Neural cell (in vitro differentiated cells): ENCODE data around the gene CCDC24. TPM values are rescaled to one million over a fixed set of nuclear protein-coding genes. Genes with fewer than 3 reads are reported as not detected.

Experiments
- H2AFZ ChIP-seq: fragments of 200-600, 300-800 bp; sonication (generic), shearing (Covaris generic); 2 replicates; pipeline ENCODE4 v1.6.0; 2014; ENCODE audit warnings: low read depth, mild to moderate bottlenecking, antibody characterized with exemption, low read length, moderate library complexity
- H3F3A ChIP-seq: fragments of 200-600 bp; shearing (Covaris generic); 2 replicates; pipeline ENCODE4 v1.6.1; 2016; ENCODE audit warnings: mild to moderate bottlenecking, moderate library complexity, mixed read lengths, antibody characterized with exemption, low read length; ENCODE audit not compliant: insufficient read depth, poor library complexity, severe bottlenecking
- H3K27ac ChIP-seq: fragments of 200-600, 300-800 bp; sonication (generic), shearing (Covaris generic); 2 replicates; pipeline ENCODE4 v1.5.1; 2014; ENCODE audit warnings: mild to moderate bottlenecking, low read length, moderate library complexity
- H3K27me3 ChIP-seq: fragments of 300-800, 200-600 bp; sonication (generic), shearing (Covaris generic); 2 replicates; pipeline ENCODE4 v1.6.0; 2014; ENCODE audit warnings: mild to moderate bottlenecking, low read depth, low read length, moderate library complexity; ENCODE audit not compliant: insufficient read depth
- H3K36me3 ChIP-seq: fragments of 300-800, 200-600 bp; sonication (generic), shearing (Covaris generic); 2 replicates; pipeline ENCODE4 v1.5.1; 2014; ENCODE audit warnings: mild to moderate bottlenecking, antibody characterized with exemption, low read length, moderate library complexity; ENCODE audit not compliant: insufficient read depth
- H3K4me2 ChIP-seq: fragments of 300-800, 200-600 bp; sonication (generic), shearing (Covaris generic); 2 replicates; pipeline ENCODE4 v1.6.0; 2014; ENCODE audit warnings: mild to moderate bottlenecking, low read length
- H3K4me3 ChIP-seq: fragments of 300-800, 200-600 bp; sonication (generic), shearing (Covaris generic); 2 replicates; pipeline ENCODE4 v1.5.1; 2014; ENCODE audit warnings: mild to moderate bottlenecking, low read length, moderate library complexity
- H3K79me2 ChIP-seq: fragments of 200-600 bp; shearing (Covaris generic); replicated peaks from 2 replicates; pipeline ENCODE4 v1.6.0; 2014; ENCODE audit warnings: mild to moderate bottlenecking, low read length, moderate library complexity; ENCODE audit not compliant: insufficient read depth
- H3K9ac ChIP-seq: fragments of 300-800, 200-600 bp; sonication (generic), shearing (Covaris generic); 2 replicates; pipeline ENCODE4 v1.6.1; 2016; ENCODE audit warnings: mild to moderate bottlenecking, low read length, mixed read lengths
- H3K9me2 ChIP-seq: fragments of 200-600 bp; shearing (Covaris generic); 2 replicates; pipeline ENCODE4 v1.6.1; 2016; ENCODE audit warnings: mild to moderate bottlenecking, low read length, mixed read lengths; ENCODE audit not compliant: insufficient read depth
- H3K9me3 ChIP-seq: fragments of 200-600, 300-800 bp; sonication (generic), shearing (Covaris generic); 2 replicates; pipeline ENCODE4 v1.6.1; 2016; ENCODE audit warnings: mild to moderate bottlenecking, mixed run types, low read length, moderate library complexity, mixed read lengths
- H4K20me1 ChIP-seq: fragments of 200-600 bp; shearing (Covaris generic); 2 replicates; pipeline ENCODE4 v1.6.1; 2016; ENCODE audit warnings: mild to moderate bottlenecking, mixed run types; ENCODE audit not compliant: insufficient read depth
- CTCF ChIP-seq: fragments of 450-650 bp; IDR thresholded peaks from 2 replicates; pipeline ENCODE4 v1.5.1; 2014; ENCODE audit warnings: antibody characterized with exemption, mild to moderate bottlenecking, moderate library complexity; ENCODE audit not compliant: poor library complexity, severe bottlenecking
- EP300 ChIP-seq: fragments of 450-650 bp; conservative IDR thresholded peaks from 2 replicates; pipeline ENCODE4 v1.6.1; 2014; ENCODE audit warnings: antibody characterized with exemption, mild to moderate bottlenecking, moderate library complexity; ENCODE audit not compliant: poor library complexity, severe bottlenecking
- EZH2 ChIP-seq: fragments of 200-600, 300-800 bp; shearing (Covaris generic), sonication (generic); IDR thresholded peaks from 2 replicates; pipeline ENCODE4 v1.6.1; 2014; ENCODE audit warnings: antibody characterized with exemption, low read length, borderline replicate concordance, mild to moderate bottlenecking; ENCODE audit not compliant: insufficient read depth, poor library complexity, severe bottlenecking
- MXI1 ChIP-seq: fragments of 450-650 bp; conservative IDR thresholded peaks from 2 replicates; pipeline ENCODE4 v1.6.1; 2014; ENCODE audit warnings: antibody characterized with exemption, mild to moderate bottlenecking; ENCODE audit not compliant: poor library complexity, severe bottlenecking
- POLR2AphosphoS5 ChIP-seq: IDR thresholded peaks from 2 replicates; pipeline ENCODE4 v1.6.1; 2012
- RAD21 ChIP-seq: fragments of 450-650 bp; conservative IDR thresholded peaks from 2 replicates; pipeline ENCODE4 v1.6.1; 2014; ENCODE audit warnings: antibody characterized with exemption, mild to moderate bottlenecking, moderate library complexity
- REST ChIP-seq: IDR thresholded peaks from 2 replicates; pipeline ENCODE4 v1.6.1; 2012; ENCODE audit warnings: borderline replicate concordance
- SMC3 ChIP-seq: fragments of 450-650 bp; conservative IDR thresholded peaks from 2 replicates; pipeline ENCODE4 v1.6.1; 2014; ENCODE audit warnings: antibody characterized with exemption, mild to moderate bottlenecking, moderate library complexity; ENCODE audit not compliant: poor library complexity
- TAF1 ChIP-seq: IDR thresholded peaks from 2 replicates; pipeline ENCODE4 v1.6.1; 2012; ENCODE audit warnings: low read depth
- polyA plus RNA-seq: library from polyadenylated mRNA; depleted of rRNA; stranded (reverse); fragments of >200 nt; gene quantifications from 2 replicates; pipeline ENCODE4 v1.2.3, GENCODE V29; 2014

Gene CCDC24
- polyA plus RNA-seq, 1 donor from 2014 or later: 16.5 TPM

GRCh38 chr1:44016041-44016889 is 24.9 kb downstream of the CCDC24 start:
- H3K79me2 ChIP-seq: no peaks in the 10 kb centered on the region
- no peaks in the 10 kb centered on the region for H3K36me3 ChIP-seq
- no peaks in the 10 kb centered on the region for H3K9me3 ChIP-seq
- no peak overlapping the region for H3K27ac ChIP-seq
- H2AFZ ChIP-seq: no peak overlapping the region
- H3K9me2 ChIP-seq: no peaks in the 10 kb centered on the region
- H3K27me3 ChIP-seq: no peaks in the 10 kb centered on the region
- TF ChIP-seq MXI1 (no peak), RAD21 (no peak), SMC3 (no peak), EZH2 (no peak), CTCF (no peak), REST (no peak), EP300 (no peak)
- no peaks in the 10 kb centered on the region for H3F3A ChIP-seq
- no peak overlapping the region for H3K9ac ChIP-seq
- H3K4me2 ChIP-seq: no peak overlapping the region
- no peak overlapping the region for H3K4me3 ChIP-seq
- no peaks in the 10 kb centered on the region for H4K20me1 ChIP-seq

DNA sequence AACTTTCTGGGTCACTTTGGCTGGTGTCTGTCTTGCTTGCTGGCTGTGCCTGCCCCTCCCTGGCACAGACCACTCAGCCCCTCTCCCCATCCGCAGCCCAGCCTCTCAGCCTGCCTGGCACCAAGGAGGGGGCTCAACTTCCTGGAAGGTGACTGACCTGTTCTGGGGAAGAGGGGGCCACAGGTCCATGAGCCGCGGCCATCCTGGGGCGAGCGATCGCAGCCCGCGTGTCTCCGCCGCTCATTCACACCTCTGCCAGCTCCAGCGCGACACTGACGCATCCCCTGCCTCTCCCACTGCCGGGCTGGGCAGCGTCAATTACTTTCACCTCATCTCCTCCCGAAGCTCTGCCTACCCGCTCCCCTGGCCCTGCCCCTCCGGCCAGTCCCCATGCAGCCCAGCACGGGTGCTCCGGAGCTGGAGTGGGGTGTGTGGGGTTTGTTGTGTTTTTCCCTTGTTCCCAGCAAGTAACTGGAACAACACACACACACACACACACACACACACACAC is 25.5 kb downstream of the CCDC24 start:
- TF ChIP-seq SMC3 (no peak), TAF1 (no peak), MXI1 (no peak), EP300 (no peak), POLR2AphosphoS5 (no peak), EZH2 (no peak), RAD21 (no peak), REST (no peak), CTCF (no peak)
- H3F3A ChIP-seq: no peaks in the 10 kb centered on the region
- H3K27ac ChIP-seq: no peak overlapping the region

More for the DNA sequence above, 25.5 kb downstream of the CCDC24 start:
- H2AFZ ChIP-seq: no peak overlapping the region
- no peaks in the 10 kb centered on the region for H3K79me2 ChIP-seq
- H3K9me3 ChIP-seq: no peaks in the 10 kb centered on the region
- no peaks in the 10 kb centered on the region for H3K9me2 ChIP-seq
- H3K9ac ChIP-seq: no peak overlapping the region
- H3K4me3 ChIP-seq: no peak overlapping the region
- no peaks in the 10 kb centered on the region for H3K27me3 ChIP-seq
- no peaks in the 10 kb centered on the region for H4K20me1 ChIP-seq
- no peak overlapping the region for H3K4me2 ChIP-seq
- H3K36me3 ChIP-seq: no peaks in the 10 kb centered on the region
